NOMO-1 treated with DMSO at 0.1 percent for 48 hours (cell line): ENCODE results near the gene HSPA13.
A peak's percentile ranks its signal among the peaks of the same experiment; 100 is the strongest.
"Not testable (repeated sequence)": the region's sequence is repeated elsewhere in the genome, so short reads cannot be mapped to it uniquely, and the experiment has no call there.

Experiments
- DNase-seq: peaks from one replicate; lab custom pipeline; 2025; ENCODE audit not compliant: unreplicated experiment; lab: John Stamatoyannopoulos, UW

Gene HSPA13

GRCh38 chr21:14382835-14383595, at the start of gene HSPA13:
TSS of gene HSPA13 (minus strand) at chr21:14383146. CDS start at chr21:14383119, 27 bp downstream.
- peak; percentile 100 for DNase-seq

GRCh38 chr21:14418920-14419319, 36.0 kb upstream of the HSPA13 start:
- no peak for DNase-seq

GRCh38 chr21:14414932-14415508, 32.1 kb upstream of the HSPA13 start:
- DNase-seq = peak; percentile 75

- DNase-seq = no peak
Measured at GRCh38 chr21:14405962-14406361, 23.0 kb upstream of the HSPA13 start.

- no peak for DNase-seq
Measured at GRCh38 chr21:14405225-14405624, 22.3 kb upstream of the HSPA13 start.

GRCh38 chr21:14403681-14404318, 20.9 kb upstream of the HSPA13 start:
- peak; percentile 47 for DNase-seq

- DNase-seq = no peak
Measured at GRCh38 chr21:14401217-14401616, 18.3 kb upstream of the HSPA13 start.

- no peak for DNase-seq
Measured at GRCh38 chr21:14388282-14388681, 5.3 kb upstream of the HSPA13 start.

- DNase-seq = no peak
Measured at GRCh38 chr21:14384453-14384852, 1.5 kb upstream of the HSPA13 start.

- peak; percentile 19 for DNase-seq
Measured at GRCh38 chr21:14383596-14384180, 742 bp upstream of the HSPA13 start.

- no peak for DNase-seq
Measured at GRCh38 chr21:14382486-14382834, 486 bp downstream of the HSPA13 start.

- DNase-seq = no peak
Measured at GRCh38 chr21:14376854-14377253, 6.1 kb downstream of the HSPA13 start.

GRCh38 chr21:14366998-14367397, 15.9 kb downstream of the HSPA13 start:
- peak; percentile 59 for DNase-seq

GRCh38 chr21:14361958-14362357, 21.0 kb downstream of the HSPA13 start:
- peak; percentile 88 for DNase-seq

GRCh38 chr21:14358775-14359174, 24.2 kb downstream of the HSPA13 start:
- no peak for DNase-seq

- DNase-seq = no peak
Measured at GRCh38 chr21:14356746-14357145, 26.2 kb downstream of the HSPA13 start.

- no peak for DNase-seq
Measured at GRCh38 chr21:14354515-14354914, 28.4 kb downstream of the HSPA13 start.

- no peak for DNase-seq
Measured at GRCh38 chr21:14353726-14354125, 29.2 kb downstream of the HSPA13 start.

GRCh38 chr21:14353231-14353630, 29.7 kb downstream of the HSPA13 start:
- DNase-seq = no peak

GRCh38 chr21:14327346-14327745, 55.6 kb downstream of the HSPA13 start:
- not testable (repeated sequence) for DNase-seq

GRCh38 chr21:14325595-14325994, 57.4 kb downstream of the HSPA13 start:
- DNase-seq = no peak
